D721Med (cell line): ENCODE results near the gene LDAH.
"Not testable (repeated sequence)": the region's sequence is repeated elsewhere in the genome, so short reads cannot be mapped to it uniquely, and the experiment has no call there.

ENCODE experiments used
- DNase-seq: peaks from one replicate; pipeline ENCODE4 v3.0.0; 2011; ENCODE audit warnings: low spot score; ENCODE audit not compliant: insufficient read length
- FAIRE-seq: peaks from 2 replicates; lab custom pipeline; 2011; peaks lifted over from hg19 to GRCh38; lab: Jason Lieb, UNC
- TF ChIP-seq, protein P1 (sequence below): IDR thresholded peaks from 2 replicates; pipeline ENCODE4 v1.5.1; 2012; ENCODE audit warnings: mild to moderate bottlenecking, control low read depth; ENCODE audit not compliant: insufficient read depth; ENCODE audit errors: missing control alignments

The LDAH gene

GRCh38 chr2:20796374-20796791 lies 26.5 kb downstream of the LDAH start:
- TF ChIP-seq, protein P1, sequence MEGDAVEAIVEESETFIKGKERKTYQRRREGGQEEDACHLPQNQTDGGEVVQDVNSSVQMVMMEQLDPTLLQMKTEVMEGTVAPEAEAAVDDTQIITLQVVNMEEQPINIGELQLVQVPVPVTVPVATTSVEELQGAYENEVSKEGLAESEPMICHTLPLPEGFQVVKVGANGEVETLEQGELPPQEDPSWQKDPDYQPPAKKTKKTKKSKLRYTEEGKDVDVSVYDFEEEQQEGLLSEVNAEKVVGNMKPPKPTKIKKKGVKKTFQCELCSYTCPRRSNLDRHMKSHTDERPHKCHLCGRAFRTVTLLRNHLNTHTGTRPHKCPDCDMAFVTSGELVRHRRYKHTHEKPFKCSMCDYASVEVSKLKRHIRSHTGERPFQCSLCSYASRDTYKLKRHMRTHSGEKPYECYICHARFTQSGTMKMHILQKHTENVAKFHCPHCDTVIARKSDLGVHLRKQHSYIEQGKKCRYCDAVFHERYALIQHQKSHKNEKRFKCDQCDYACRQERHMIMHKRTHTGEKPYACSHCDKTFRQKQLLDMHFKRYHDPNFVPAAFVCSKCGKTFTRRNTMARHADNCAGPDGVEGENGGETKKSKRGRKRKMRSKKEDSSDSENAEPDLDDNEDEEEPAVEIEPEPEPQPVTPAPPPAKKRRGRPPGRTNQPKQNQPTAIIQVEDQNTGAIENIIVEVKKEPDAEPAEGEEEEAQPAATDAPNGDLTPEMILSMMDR: no peak
- DNase-seq (no peak), FAIRE-seq (no peak)

DNA sequence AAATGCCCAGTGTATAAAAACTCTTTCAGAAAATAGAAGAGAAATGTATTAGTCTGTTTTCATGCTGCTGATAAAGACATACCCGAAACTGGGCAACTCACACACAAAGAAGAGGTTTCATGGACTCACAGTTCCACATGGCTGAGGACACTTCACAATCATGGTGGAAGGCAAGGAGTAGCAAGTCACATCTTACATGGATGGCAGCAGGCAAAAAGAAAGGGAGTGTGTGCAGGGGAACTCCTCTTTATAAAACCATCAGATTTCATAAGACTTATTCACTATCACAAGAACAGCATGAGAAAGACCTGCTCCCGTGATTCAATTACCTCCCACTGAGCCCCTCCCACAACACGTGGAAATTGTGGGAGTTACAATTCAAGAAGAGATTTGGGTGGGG lies 29.0 kb downstream of the LDAH start:
- not testable (repeated sequence) for FAIRE-seq, DNase-seq

DNA sequence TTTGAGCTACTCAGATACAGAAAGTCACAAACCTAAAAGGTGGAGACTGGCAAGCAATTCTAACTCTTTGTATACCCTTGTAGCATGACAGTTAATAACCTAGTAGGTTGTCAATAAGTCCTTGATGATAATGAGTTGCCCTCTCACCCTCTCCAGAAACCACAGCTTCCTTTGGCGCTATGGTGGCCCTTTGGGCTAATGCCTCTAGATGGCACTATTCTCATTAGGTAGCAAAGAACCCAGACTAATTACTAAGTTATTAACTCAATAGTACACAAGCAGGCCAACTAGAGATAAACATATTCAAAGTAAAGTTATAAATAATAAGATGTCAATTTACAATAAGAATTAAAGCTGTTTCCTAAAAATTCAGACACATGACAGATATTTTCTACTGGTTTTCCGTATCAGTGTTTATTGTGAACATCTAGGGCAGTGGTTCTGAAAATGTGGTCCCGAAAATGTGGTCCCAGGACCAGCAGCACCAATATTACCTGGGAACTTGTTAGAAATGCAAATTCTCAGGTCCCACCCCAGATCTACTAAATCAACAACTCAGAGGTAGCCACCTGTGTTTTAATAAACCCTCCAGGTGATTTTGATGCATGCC lies 41.1 kb downstream of the LDAH start:
- FAIRE-seq: peak; percentile 61
- TF ChIP-seq, protein P1: peak; percentile 59
- DNase-seq: no peak

DNA sequence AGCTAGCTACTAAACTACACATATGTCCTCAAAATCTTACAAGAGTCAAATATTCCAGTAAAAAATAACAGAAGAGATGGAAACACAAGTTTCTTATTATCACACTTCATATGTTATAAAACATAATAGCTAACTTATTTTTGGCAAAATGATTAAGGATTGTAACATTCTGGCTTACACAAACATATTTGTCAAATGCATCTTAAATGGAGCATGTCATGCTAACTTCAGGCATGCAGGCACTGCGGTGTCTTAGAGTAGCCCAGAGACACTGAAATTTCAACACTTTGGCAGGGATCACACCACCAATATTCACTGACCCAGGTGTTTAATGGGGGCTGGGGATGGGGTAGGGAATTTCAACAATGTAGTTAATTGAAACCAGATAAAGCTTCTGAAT lies 51.6 kb downstream of the LDAH start:
- no peak for FAIRE-seq
- no peak for DNase-seq

GRCh38 chr2:20766798-20767644 lies 55.9 kb downstream of the LDAH start:
- FAIRE-seq: no peak
- TF ChIP-seq, protein P1: no peak
- no peak for DNase-seq

More for the DNA sequence above, 51.6 kb downstream of the LDAH start:
- TF ChIP-seq, protein P1: no peak

- TF ChIP-seq, protein P1: no peak
- FAIRE-seq (no peak), DNase-seq (no peak)
These were observed 56.7 kb downstream of the LDAH start for GRCh38 chr2:20766213-20766612.

GRCh38 chr2:20762945-20763683 lies 59.8 kb downstream of the LDAH start:
- DNase-seq (no peak), FAIRE-seq (no peak)
- TF ChIP-seq, protein P1: no peak
